Osteoblast (primary cell): ENCODE data around the gene HSPA1A. TPM values are rescaled to one million over a fixed set of nuclear protein-coding genes. Genes with fewer than 3 reads are reported as not detected.

Experiments used
- DNase-seq: peaks from one replicate; pipeline ENCODE4 v3.0.0; 2011; ENCODE audit warnings: low spot score, mixed read lengths; ENCODE audit not compliant: insufficient read length; ENCODE audit errors: missing footprints
- H2AFZ ChIP-seq: 2 replicates; pipeline ENCODE4 v1.6.0; 2011; ENCODE audit warnings: mild to moderate bottlenecking, low read length
- H3K27ac ChIP-seq: 2 replicates; pipeline ENCODE4 v1.5.1; 2011; ENCODE audit warnings: mild to moderate bottlenecking, low read depth, low read length, moderate library complexity
- H3K27me3 ChIP-seq: 2 replicates; pipeline ENCODE4 v1.6.0; 2012; ENCODE audit warnings: mild to moderate bottlenecking, control low read depth, inconsistent platforms, low read length, moderate library complexity; ENCODE audit not compliant: insufficient read depth
- H3K36me3 ChIP-seq: 2 replicates; pipeline ENCODE4 v1.5.1; 2011; ENCODE audit warnings: mild to moderate bottlenecking, low read length, control low read depth, moderate library complexity; ENCODE audit not compliant: insufficient read depth
- H3K4me1 ChIP-seq: 2 replicates; pipeline ENCODE4 v1.5.1; 2011; ENCODE audit warnings: mild to moderate bottlenecking, low read length, control low read depth, moderate library complexity; ENCODE audit not compliant: insufficient read depth
- H3K4me2 ChIP-seq: 2 replicates; pipeline ENCODE4 v1.6.0; 2011; ENCODE audit warnings: mild to moderate bottlenecking, low read length; ENCODE audit not compliant: insufficient read depth
- H3K4me3 ChIP-seq: fragments of 200-600 bp; sonication (generic); 3 replicates; pipeline ENCODE4 v1.5.1; 2012; ENCODE audit warnings: mild to moderate bottlenecking, low read length, inconsistent platforms; ENCODE audit not compliant: insufficient read depth
- H3K79me2 ChIP-seq: 2 replicates; pipeline ENCODE4 v1.6.0; 2012; ENCODE audit warnings: mild to moderate bottlenecking, low read length, control low read depth, inconsistent platforms; ENCODE audit not compliant: insufficient read depth
- H3K9me3 ChIP-seq: 2 replicates; pipeline ENCODE4 v1.5.1; 2011; ENCODE audit warnings: low read depth, low read length, control low read depth
- H4K20me1 ChIP-seq: 2 replicates; pipeline ENCODE4 v1.6.0; 2012; ENCODE audit warnings: mild to moderate bottlenecking, low read length, control low read depth; ENCODE audit not compliant: insufficient read depth
- CTCF ChIP-seq: IDR thresholded peaks from 2 replicates; pipeline ENCODE4 v1.5.1; 2011; ENCODE audit warnings: mild to moderate bottlenecking, low read depth, low read length, moderate library complexity; ENCODE audit errors: extremely low read depth
- total RNA-seq: library from RNA; depleted of rRNA; stranded (reverse); fragments of >200 nt; gene quantifications from 2 replicates; pipeline ENCODE4 v1.2.3, GENCODE V29; 2012

The HSPA1A gene
- total RNA-seq, 1 donor, result 36.9 TPM

GRCh38 chr6:31794294-31794865 lies 21.0 kb upstream of the HSPA1A start:
- Histone ChIP-seq H3K4me1 (peaks cover 9% of the 10 kb centered on the region), H3K27ac (peak overlapping the region; percentile 92), H3K36me3 (peaks cover 23% of the 10 kb centered on the region), H3K9me3 (no peaks in the 10 kb centered on the region), H3K4me2 (peak overlapping the region; percentile 92), H3K4me3 (peak overlapping the region; percentile 95), H3K79me2 (peaks cover 33% of the 10 kb centered on the region), H3K27me3 (no peaks in the 10 kb centered on the region), H4K20me1 (no peaks in the 10 kb centered on the region), H2AFZ (peak overlapping the region; percentile 67)
- peak; percentile 94 for DNase-seq
- TF ChIP-seq CTCF, result no peak

- no peak for TF ChIP-seq CTCF
- Histone ChIP-seq H2AFZ (peak overlapping the region; percentile 91), H4K20me1 (no peaks in the 10 kb centered on the region), H3K27ac (peak overlapping the region; percentile 92), H3K36me3 (peaks cover 21% of the 10 kb centered on the region), H3K27me3 (no peaks in the 10 kb centered on the region), H3K9me3 (no peaks in the 10 kb centered on the region), H3K4me2 (peak overlapping the region; percentile 92), H3K79me2 (peaks cover 31% of the 10 kb centered on the region), H3K4me1 (peaks cover 9% of the 10 kb centered on the region), H3K4me3 (peak overlapping the region; percentile 95)
- peak; percentile 89 for DNase-seq
These were observed 20.3 kb upstream of the HSPA1A start for GRCh38 chr6:31794866-31795615.

- Histone ChIP-seq H3K36me3 (peaks cover 17% of the 10 kb centered on the region), H3K4me3 (peak within 1 kb of the TSS; percentile 95), H2AFZ (peak within 1 kb of the TSS; percentile 91), H3K27me3 (no peaks in the 10 kb centered on the region), H3K79me2 (peaks cover 31% of the 10 kb centered on the region), H3K9me3 (no peaks in the 10 kb centered on the region), H4K20me1 (no peaks in the 10 kb centered on the region), H3K4me2 (peak within 1 kb of the TSS; percentile 92), H3K27ac (peak within 1 kb of the TSS; percentile 92), H3K4me1 (peaks cover 9% of the 10 kb centered on the region)
- DNase-seq, result peak; percentile 100
- TF ChIP-seq CTCF, result peak; percentile 56
These were observed 19.6 kb upstream of the HSPA1A start, which contains the start of gene VARS1 for GRCh38 chr6:31795616-31796298. Gene VARS1, minus strand, starts transcription at chr6:31795752. Its CDS starts 535 bp downstream, at chr6:31795217.

- Histone ChIP-seq H3K27ac (no peak overlapping the region), H3K4me1 (peaks cover 9% of the 10 kb centered on the region), H3K4me3 (no peak overlapping the region), H3K79me2 (peaks cover 27% of the 10 kb centered on the region), H3K4me2 (no peak overlapping the region), H2AFZ (no peak overlapping the region), H3K27me3 (no peaks in the 10 kb centered on the region), H4K20me1 (no peaks in the 10 kb centered on the region), H3K36me3 (peaks cover 7% of the 10 kb centered on the region), H3K9me3 (no peaks in the 10 kb centered on the region)
- TF ChIP-seq CTCF, result no peak
- no peak for DNase-seq
These were observed 18.4 kb upstream of the HSPA1A start for GRCh38 chr6:31796993-31797385.
